Activated CD8-positive, alpha-beta memory T cell treated with anti-CD3 and anti-CD28 coated beads for 36 hours (primary cell): Measurements from ENCODE around the gene SENP1. TPM values are rescaled to one million over a fixed set of nuclear protein-coding genes. Genes with fewer than 3 reads are reported as not detected.
"Not testable (repeated sequence)": the region's sequence is repeated elsewhere in the genome, so short reads cannot be mapped to it uniquely, and the experiment has no call there.

ENCODE experiments used
- CTCF ChIA-PET: fragments of 350-600 bp; sonication (Branson Sonifier 250); formaldehyde crosslinking; loops from one replicate; lab custom pipeline; 2021; ENCODE audit warnings: antibody characterized with exemption; lab: Charles Lee
- POLR2A ChIA-PET: fragments of 350-600 bp; sonication (Branson Sonifier 250); formaldehyde crosslinking; loops from one replicate; lab custom pipeline; 2021; ENCODE audit warnings: antibody characterized with exemption; lab: Charles Lee
- total RNA-seq, 2 experiments: library from RNA; stranded (reverse); gene quantifications; one replicate each; pipeline ENCODE4 v1.2.3, GENCODE V29; 2021

The SENP1 gene
- total RNA-seq, 2 experiments from 2014 or later, result 48.3 to 48.6 TPM

- ChIA-PET POLR2A (interaction anchor here (0.7 kb wide), 2 partner anchors 28 to 776 kb away, joined by 4 to 5 read pairs; no protein-coding TSS in a partner anchor), CTCF (no interaction called here)
These were observed 13.4 kb upstream of the SENP1 start, which contains the start of gene PFKM for GRCh38 chr12:48119078-48119833. TSS of gene PFKM (plus strand) at chr12:48119364. CDS start at chr12:48122775, 3,411 bp downstream.

DNA sequence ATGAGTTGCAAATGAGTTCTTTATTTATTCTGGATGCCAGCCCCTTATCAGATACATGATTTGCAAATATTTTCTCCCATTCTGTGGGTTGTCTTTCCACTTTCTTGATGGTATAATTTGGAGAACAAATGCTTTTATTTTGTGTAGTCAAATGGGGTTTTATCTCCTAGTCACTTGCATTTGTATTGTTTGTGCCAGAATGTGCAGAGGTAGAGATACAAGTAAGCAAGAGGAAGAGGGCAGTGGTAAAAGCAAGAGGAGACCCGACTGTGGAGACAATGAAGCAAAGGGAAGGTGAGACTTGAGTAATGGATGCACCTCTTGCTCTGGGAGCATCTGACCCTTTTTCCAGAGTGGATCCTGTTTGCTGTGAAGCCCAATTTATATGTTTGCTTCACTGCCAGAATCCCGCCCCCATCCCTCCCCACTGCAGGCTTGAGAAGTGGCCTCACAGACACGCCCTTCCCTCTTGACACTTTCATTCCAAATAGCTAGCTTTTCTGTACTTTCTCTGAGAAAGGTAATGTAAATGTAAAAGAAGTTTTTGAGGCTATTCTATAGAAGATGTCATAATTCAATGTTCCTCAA is 12.5 kb upstream of the SENP1 start:
- ChIA-PET CTCF (no interaction called here), POLR2A (interaction anchor here (0.7 kb wide), 1 partner anchor 29 kb away, joined by 4 read pairs; no protein-coding TSS in a partner anchor)

GRCh38 chr12:48115957-48116356 is 10.1 kb upstream of the SENP1 start:
- CTCF ChIA-PET, result interaction anchor here (0.9 kb wide), 1 partner anchor 9 kb away, joined by 3 read pairs; no protein-coding TSS in a partner anchor
- POLR2A ChIA-PET, result no interaction called here

DNA sequence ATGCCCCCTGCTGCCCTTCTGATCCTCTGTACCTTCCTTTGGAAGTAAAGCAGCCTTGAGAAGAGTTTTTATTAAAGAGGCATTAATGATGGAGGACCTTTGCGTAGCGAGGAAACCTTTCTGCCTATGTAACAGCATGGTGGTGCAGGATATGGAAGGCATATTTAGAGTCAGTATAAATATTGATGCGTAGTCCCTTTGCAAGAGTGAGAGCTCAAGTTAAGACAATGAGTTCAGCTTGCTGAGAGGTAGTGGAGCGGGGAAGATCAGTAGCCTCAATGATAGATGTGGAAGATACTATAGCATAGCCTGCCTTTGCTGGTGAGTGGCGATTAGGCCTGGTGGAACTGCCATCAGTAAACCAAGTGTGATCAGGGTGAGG is 5.4 kb upstream of the SENP1 start:
- CTCF ChIA-PET, POLR2A ChIA-PET: not testable (repeated sequence)

- POLR2A ChIA-PET, result interaction anchor here (0.6 kb wide), 1 partner anchor 8 kb away, joined by 3 read pairs; no protein-coding TSS in a partner anchor
These were observed 4.9 kb upstream of the SENP1 start for GRCh38 chr12:48110691-48111311.

GRCh38 chr12:48109424-48109823 is 3.5 kb upstream of the SENP1 start:
- ChIA-PET POLR2A (no interaction called here), CTCF (no interaction called here)

More at GRCh38 chr12:48110691-48111311, 4.9 kb upstream of the SENP1 start:
- CTCF ChIA-PET, result interaction anchor here (1.2 kb wide), 1 partner anchor 46 kb away, joined by 3 read pairs; the partner anchor contains the start of gene ASB8

DNA sequence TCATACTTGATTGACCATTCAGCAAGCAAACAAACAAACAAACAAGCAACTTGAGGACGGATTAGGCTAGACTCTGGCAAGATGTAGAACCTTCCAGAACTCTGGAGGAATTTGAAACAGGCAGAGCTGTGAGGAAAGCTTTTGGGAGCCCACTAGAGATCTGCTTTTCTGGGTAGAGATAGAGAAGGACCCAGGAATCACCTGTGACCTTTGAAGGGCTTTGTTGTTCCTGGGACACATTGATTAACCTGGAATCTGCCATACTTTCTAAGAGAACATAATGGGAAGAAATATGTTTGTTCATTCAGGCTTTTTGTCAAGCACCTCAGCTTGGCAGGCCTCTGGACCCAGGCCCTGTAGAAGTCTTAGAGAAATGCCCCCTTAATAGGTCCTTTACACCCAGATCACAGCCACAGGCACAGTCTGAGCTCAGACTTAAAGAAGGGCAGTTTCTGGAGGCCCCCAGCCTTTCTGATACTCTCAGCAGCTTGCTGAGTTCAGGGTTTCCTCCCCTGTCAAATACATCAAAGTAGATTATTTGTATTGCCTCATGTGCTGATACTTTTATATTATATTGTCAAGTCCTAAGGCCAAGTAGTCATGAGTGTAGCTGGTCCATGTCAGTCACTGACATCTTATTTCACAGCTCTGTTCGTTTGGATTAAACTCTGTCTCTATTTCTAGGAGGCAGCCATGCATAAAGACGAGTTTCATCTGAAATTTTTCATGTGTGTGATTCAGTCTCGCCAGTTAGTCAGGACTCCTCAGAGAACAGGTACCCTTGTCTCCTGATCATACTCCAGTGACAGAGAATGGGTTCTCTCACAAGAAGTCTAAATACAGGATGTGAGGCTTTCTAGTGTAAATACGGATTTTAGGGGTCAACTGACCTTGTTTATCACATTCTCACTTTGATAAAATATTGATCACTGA is 1.1 kb upstream of the SENP1 start:
- CTCF ChIA-PET, result interaction anchor here (1.1 to 1.2 kb wide), 2 partner anchors 9 to 56 kb away, joined by 3 read pairs; no protein-coding TSS in a partner anchor
- POLR2A ChIA-PET, result no interaction called here

GRCh38 chr12:48105321-48105866 is 485 bp downstream of the SENP1 start:
- POLR2A ChIA-PET, result interaction anchor here (1.0 to 1.3 kb wide), 2 partner anchors 52 to 92 kb away, joined by 4 to 7 read pairs; partner anchors contain the start of gene ASB8

GRCh38 chr12:48104531-48104930 is 1.3 kb downstream of the SENP1 start:
- CTCF ChIA-PET, result interaction anchor here (0.6 to 1.7 kb wide), 2 partner anchors 14 to 56 kb away, joined by 3 to 4 read pairs; no protein-coding TSS in a partner anchor
- POLR2A ChIA-PET, result no interaction called here

More at GRCh38 chr12:48105321-48105866, 485 bp downstream of the SENP1 start:
- CTCF ChIA-PET, result interaction anchor here (0.7 to 1.7 kb wide), 4 partner anchors 20 to 92 kb away, joined by 3 to 5 read pairs (median 4); no protein-coding TSS in a partner anchor

GRCh38 chr12:48092611-48093010 is 13.3 kb downstream of the SENP1 start:
- ChIA-PET POLR2A (no interaction called here), CTCF (interaction anchor here (0.6 kb wide), 1 partner anchor 592 kb away, joined by 3 read pairs; no protein-coding TSS in a partner anchor)

- ChIA-PET CTCF (no interaction called here), POLR2A (no interaction called here)
These were observed 19.6 kb downstream of the SENP1 start for GRCh38 chr12:48086327-48086726.

DNA sequence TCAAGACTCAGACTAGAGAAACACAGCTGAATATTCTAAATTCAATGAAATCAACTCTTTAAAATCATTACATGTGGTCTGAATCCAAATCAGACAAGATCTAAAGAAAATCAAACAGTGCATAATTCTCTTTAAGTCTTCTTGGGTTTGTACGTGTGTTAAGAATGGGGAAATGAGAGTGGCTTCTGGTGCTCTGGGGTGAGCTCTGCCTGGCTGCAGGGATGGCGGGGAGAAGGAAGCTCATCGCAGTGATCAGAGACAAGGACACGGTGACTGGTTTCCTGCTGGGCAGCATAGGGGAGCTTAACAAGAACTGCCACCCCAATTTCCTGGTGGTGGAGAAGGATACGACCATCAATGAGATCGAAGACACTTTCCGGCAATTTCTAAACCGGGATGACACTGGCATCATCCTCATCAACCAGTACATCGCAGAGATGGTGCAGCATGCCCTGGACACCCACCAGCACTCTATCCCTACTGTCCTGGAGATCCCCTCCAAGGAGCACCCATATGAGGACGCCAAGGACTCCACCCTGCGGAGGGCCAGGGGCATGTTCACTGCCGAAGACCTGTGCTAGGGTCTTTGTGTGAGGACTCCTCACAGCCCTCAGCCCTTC is 20.9 kb downstream of the SENP1 start:
- ChIA-PET CTCF (no interaction called here), POLR2A (no interaction called here)

GRCh38 chr12:48084066-48084465 is 21.8 kb downstream of the SENP1 start:
- ChIA-PET CTCF (interaction anchor here (0.6 kb wide), 2 partner anchors 32 to 194 kb away, joined by 3 read pairs; no protein-coding TSS in a partner anchor), POLR2A (no interaction called here)

GRCh38 chr12:48080821-48081220 is 25.1 kb downstream of the SENP1 start:
- POLR2A ChIA-PET, result no interaction called here
- CTCF ChIA-PET, result interaction anchor here (0.5 kb wide), 1 partner anchor 546 kb away, joined by 3 read pairs; no protein-coding TSS in a partner anchor

DNA sequence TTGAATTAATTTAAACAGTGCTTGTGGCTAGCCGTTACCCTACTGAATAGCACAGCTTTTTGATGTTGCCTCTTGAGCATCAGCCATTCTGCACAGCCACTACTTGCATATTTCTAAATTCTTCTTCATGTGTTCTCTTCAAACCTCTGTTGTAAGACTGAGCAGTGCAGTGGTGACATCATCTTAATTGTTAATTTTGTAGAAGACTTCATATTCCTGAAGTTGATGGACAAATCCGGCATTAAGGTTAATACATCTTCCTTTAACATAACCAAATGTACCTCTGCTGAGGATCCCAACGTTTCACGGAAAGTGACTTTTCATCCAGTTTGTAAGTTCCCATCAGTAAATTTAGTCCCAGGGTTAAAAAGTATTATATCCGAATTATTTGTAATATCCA is 25.6 kb downstream of the SENP1 start:
- POLR2A ChIA-PET, result no interaction called here
- CTCF ChIA-PET, result interaction anchor here (0.5 kb wide), 1 partner anchor 547 kb away, joined by 3 read pairs; no protein-coding TSS in a partner anchor

GRCh38 chr12:48078901-48079300 is 27.0 kb downstream of the SENP1 start:
- ChIA-PET CTCF (no interaction called here), POLR2A (no interaction called here)

DNA sequence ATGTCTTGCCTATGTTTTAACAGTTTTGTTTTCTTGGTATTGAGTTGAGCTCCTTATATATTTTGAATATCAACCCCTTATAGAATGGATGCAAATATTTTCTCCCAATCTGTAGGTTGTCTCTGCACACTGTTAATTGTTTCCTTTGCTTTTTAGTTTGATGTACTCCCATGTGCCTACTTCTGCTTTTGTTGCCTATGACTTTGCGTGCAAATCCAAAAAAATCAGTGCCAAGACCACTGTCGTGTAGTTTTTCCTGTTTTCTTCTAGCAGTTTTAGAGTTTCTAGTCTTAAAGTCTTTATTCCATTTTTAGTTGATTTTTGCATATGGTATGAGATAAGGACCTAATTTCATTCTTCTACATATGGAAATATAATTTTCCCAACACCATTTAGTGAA is 28.8 kb downstream of the SENP1 start:
- CTCF ChIA-PET, result no interaction called here
- POLR2A ChIA-PET, result no interaction called here

DNA sequence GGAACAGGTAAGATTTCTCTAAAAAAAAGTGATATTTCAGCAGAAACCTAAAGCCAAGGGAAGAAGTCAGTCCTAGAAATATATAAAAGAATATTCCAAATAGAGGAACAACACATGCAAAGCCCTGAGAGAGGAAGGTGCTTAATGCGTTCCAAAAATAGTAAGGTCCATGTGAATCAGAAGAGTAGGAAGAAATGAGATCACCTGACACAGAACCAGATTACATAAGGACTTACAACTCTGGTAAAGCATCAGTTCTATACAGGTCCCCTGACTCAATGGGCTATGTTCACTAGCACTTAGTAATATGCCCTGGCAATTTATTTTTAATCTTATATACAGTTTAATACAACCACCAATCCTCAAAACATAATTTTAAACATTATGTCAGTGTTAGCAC is 30.0 kb downstream of the SENP1 start:
- POLR2A ChIA-PET, result no interaction called here
- CTCF ChIA-PET, result no interaction called here
